Renal pelvis (tissue), 4 donors: ENCODE data around the gene CCDC27. TPM values are rescaled to one million over a fixed set of nuclear protein-coding genes. Genes with fewer than 3 reads are reported as not detected.
A peak's percentile ranks its signal among the peaks of the same experiment; 100 is the strongest.

Experiments
- DNase-seq: peaks from one replicate; pipeline ENCODE4 v3.0.0-alpha.2; 2013
- polyA plus RNA-seq, 3 donors: library from polyadenylated mRNA; unstranded; fragments of 120-200 nt; gene quantifications; one replicate each; pipeline ENCODE4 v1.2.1, GENCODE V29; 2013; ENCODE audit not compliant: insufficient read length in 3 of 3

CCDC27 gene
- polyA plus RNA-seq, 3 donors: 0.19 to 0.33 (median 0.30) TPM

DNA sequence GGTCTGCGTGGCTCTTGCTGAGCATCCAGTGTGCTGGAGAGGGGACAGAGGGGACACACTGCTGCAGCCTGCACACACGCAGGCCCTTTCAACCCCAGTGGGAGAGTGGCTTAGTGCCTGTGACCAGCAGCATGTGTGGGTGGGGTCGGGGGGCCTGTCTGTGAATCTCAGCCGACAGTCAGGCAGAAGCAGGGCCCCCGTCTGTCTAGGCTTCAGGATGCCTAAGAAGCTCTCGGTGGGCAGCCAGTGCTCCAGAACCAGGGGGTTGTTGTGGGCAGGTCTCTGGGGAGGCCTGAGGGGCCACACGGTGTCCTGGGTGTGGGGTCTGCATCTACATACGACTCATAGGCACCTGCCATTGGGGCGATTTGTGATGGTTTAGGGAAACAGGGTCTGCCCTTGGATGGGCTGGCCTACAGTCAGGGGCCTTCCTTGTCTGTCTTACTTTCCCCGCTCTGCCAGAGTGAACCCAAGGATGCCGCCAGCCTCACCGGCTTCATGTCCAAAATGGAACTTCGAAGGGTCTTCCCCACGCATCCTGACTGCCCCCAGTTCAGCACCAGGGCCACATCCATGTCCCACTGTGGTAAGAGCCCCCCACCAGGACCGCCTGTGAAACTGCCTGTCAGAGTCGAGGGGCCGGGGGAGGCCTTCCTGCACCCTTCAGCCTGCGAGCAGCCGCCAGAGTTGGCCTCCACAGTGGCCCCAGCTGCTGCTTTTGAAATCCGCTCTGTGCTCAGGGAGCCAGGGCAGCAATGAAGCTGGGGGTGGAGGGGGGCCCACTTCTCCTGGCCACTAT is 1.6 kb downstream of the CCDC27 start:
- no peak for DNase-seq

DNA sequence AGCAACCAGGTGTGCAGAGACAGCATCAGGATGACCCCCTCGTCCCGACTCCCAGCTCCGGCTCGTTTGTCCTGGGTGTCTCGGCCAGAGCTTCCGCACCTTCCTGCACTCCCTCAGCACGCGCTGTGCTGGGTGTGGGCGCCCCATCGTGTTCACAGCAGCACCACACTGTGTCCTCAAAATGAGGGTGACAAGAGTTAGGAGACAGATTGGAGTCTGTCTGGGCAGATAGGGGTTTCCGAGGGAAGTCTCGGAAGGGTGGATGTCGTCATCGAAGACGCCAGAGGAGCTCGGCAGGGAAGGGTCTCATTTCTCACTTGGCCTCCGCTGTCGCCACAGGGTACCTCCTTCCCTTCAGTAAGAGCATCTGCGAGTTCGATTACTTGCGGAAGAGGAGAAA is 4.1 kb downstream of the CCDC27 start:
- DNase-seq: no peak

DNA sequence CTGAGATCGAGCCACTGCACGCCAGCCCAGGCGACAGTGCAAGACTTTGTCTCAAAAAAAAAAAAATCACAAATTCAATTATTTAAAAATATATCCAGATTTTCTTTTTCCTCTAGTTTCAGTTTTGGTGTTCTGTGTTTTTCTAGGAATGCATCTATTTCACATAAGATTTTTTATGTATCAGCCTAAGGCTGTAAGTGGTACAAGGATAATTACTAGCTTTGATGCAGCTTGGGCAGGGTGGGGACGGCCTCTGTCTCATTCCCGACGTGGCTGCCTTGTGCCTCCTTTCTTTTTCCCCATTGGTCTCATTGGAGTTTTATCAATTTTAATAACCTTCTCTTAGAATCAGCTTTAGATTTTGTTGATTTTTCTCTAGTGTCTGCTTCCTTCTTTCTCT is 6.9 kb downstream of the CCDC27 start:
- DNase-seq: no peak

DNA sequence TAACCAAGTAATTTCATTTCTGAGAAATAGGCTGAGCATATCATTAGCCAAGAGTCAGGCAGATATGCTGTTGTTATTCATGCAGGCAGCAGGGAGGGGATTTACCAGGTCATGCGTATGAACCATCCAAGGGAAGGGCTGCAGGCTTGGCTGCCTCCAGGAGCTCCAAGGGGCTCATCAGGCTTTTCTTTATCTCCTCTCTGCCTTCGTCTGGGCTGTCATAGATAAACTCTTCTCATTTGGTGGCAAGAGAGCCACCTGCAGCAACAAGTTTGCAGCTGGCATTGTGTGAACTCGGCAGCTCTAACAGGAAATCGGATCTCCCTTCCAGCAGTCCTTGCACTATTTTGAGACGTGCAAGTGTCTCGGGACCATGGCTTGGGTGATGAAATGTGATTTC is 7.5 kb downstream of the CCDC27 start:
- no peak for DNase-seq

DNA sequence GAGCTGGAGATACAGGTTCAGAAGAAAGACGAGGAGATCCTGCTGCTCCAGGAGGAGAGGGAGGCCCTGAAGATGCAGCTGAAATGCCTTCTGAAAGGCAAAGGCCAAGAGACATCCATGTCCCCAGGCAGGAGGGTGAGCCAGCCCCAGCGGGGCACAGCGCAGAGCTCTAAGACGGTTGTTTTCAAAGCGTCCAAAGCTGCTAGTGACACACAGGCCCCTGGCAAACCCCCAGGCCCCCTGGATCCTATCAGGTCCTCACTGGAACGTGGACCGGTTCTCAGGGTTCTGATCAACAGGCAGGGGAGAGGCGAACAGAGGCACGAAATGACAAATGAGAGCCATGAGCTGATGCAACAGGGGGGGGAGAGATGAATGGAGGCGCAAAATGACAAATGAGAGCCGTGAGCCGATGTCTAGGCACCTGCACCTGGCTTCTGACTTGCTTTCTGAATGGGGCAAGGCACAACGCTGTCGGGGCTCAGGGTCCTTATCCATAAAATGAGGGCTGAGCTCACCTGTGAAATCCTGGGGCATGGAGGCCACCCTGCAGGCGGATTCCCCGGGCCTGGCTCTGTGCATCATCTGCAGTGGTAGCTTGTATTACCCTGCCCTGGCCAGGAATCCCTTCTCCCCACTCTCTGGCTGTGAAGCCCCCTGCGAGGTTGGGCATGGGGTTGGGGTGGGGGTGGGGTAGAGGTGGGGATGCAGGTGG is 9.2 kb downstream of the CCDC27 start:
- no peak for DNase-seq

DNA sequence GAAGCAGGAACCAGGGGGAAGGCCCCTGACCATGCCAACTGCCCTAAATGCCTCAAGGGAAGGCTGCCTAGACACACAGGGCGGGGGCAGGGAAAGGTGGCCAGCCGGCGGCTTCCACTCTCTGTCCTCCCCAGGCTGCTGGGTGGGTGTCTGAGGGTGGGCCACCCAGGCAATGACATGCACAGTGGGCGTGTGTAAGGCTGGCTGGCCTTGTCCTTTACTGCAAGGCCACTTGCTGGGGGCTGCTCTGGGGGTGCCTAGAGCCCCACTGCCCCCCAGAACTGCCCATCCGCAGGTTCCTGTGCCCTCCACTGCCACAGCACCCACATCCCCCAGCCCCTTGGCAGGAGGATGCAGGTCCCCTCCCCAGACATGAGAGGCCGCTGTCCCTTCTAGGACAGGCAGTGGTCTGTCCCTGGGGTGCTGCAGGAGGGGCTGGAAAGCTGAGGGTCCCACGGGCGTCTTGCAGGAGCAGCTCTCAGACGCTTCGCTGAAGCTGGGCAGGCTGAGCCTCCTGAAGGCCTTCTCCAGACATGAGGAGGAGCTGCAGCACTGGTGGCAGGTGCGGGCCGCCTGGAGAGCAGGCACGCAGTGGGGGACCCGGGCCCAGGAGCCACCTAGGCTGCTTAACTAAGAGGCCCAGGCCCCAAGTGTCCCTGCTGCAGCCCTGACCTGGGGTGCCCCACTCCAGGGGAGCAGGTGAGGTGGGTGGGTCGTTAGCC is 10.1 kb downstream of the CCDC27 start:
- DNase-seq: no peak

DNA sequence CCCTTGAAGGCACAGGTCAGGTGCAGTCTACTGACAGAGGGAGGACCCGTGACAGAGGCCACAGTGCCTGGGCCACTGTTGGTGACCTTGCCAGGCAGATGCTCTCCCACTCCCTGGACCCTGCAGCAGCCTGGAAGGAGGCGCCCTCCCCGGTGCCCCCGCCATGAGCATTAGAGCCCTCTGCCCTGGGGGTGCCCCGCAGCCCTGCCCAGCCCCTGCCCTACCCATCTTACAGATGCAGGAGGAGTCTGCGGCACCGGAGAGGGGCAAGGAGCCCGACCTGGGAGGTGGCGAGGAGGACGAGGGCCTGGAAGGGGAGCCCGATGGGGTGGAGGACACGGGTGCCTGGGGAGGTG is 10.6 kb downstream of the CCDC27 start:
- DNase-seq: no peak

DNA sequence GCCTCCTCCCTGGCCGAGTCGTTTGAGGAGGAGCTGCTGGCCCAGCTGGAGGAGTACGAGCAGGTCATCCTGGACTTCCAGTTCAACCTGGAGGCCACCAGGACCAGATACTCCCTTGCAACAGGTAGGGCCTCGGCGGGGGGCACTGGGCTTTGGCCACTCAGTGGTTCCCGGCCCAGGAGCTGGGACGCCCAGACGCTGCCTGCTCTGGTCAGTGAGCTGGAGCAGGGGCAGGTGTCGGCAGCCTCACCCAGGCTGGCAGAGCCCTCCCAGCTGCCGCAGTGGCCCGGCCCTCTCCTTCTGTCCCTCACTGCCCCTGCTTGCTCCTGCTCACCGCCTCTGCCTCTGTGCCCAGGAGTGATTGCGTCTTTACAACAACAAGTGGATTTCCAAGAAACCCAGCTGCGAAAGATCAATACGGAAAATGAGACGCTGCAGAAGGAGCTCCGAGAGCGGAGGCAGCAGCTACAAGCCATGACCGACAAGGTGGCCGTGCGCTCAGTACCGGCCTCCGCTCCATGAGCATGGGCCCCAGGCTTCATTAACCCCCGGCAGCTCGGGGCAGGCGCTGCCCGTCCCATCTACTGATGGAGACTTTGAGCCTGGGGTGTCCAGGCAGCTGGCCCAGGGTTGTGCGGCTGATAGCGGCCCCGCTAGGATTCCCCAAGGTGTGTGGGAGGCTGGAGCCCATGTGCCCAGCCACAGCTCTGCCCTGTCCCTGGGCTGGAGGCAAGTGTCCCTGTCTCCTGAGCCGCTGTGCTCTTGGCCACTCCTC is 11.3 kb downstream of the CCDC27 start:
- DNase-seq: no peak

DNA sequence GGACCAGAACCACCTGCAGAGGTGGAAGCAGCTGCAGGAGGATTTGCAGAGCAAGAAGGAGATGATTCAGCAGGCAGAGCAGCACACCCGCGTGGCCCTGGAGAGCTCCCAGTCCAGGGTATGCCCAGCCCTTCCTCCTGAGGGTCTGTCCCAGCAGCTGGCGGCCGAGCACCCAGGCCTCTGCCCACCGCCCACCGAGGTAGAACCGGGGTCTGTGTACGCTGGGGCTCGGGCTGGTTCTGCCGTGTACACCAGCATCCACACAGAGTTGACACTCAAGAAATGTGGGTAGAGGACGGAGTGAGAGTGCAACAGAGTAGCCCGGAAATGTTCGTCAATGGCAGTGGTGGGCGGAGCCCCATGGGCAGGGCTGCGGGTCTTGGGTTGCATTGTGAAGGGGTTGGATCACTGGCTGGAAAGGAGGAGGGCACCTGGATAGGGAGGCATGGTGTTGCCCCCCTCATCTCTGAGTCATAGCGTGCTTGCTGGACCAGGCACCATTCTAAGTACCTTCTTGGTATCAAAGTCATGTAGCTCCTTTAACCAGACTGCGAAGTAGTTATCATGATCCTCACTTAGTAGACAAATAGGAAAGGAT is 15.2 kb downstream of the CCDC27 start:
- no peak for DNase-seq

DNA sequence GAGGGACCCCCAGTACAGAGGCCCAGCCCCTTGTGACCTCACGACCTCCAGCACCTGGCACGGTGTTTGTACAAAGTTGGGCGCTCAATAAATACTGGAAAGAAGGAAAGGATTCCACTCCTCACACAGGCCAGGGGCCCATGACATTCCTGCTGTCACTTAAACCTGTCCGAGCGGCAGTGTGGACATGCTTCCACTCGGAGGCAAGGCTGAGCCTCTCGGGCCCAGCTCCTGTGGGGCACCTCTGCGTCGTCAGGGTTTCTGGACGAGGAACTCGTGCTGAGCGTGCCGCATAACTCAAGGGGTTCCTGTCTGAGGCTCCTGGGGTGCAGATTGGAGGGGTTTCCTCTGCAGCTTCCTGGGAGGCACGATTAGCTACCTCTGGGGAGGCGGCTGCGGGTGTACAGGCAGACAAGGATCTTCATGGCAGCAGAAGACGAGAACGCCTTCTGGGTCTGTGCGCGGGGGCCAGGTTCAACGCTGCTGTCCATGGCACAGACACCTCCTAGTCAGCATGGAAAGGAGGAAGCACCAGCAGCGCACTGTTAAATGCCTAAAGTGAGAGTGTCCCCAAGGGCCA is 16.7 kb downstream of the CCDC27 start:
- DNase-seq: no peak

DNA sequence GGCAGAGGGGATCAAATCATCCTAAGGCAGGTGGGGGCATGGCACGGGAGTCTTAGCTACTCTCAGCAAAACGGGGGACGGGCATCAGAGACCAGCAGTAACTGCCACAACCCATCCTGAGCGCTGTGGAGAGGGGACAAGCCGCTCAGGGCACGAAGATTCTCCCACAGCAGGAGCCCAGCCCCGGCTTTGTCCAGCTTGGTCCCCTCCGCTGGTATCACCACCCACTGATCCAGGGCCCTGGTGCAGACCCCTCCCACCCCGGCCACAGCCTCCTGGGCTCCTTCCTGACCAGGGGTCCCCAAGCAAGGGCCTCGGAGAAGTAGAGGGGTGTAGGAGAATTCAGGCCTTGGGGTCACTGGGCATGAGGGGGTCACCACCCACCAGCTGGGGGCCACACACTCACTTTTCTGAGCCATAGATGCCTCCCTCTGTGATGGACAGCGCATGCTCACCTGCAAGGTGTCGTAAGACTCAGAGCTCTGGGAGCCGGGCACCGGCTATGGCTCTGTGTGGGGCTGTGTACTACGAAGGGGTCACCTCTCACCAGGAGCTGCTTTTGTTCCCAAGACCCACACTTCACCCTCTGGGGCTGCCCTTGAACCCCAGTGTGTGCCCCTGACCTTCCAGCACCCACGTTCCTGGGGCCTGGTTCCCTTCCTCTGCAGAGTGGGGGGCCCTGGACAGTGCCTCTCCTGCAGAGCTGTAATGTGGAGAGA is 18.0 kb downstream of the CCDC27 start:
- no peak for DNase-seq

DNA sequence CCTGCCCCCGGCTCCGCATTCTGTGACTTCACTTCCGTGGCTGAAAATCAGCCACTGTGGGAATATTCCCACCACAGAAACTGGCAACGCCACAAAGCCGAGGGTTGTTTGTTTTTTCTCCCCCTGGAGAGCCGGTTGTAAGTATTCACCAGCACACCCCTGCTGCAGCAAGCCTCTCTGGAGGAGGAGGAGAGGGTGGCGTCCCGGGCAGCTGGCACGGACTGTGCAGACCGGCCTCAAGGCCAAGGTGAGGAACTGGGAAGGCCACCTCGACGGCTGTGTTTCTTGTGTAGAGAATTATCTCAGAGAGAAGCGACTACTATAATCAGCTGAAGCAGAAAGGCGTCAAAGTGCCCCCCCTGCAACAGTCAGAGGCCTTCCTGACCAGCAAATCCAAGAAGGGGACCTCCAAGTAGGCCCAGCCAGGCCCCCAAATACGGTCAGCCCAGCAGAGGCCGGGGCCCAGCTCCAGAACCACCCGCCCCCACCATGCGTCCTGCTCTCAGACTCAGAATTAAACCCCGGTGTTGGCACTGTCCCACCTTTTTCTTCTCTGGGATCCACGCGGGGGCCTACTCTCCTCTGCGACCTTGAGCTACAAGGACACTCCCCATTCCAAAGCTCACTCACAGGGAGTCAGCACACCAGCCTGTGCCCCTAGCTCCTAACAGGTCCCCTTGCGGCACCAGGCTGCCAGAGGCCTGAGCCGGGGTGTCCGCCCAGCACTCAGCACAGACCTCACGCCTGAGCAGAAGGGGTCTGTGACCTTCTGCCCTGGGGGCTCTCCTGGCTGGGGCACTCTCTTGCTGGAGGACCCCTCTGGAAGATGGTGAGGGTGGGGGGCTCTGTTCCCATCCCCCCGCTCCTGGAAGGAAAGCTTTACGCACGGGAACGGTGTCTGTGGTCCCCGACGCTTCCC is 19.1 kb downstream of the CCDC27 start:
- DNase-seq: no peak

DNA sequence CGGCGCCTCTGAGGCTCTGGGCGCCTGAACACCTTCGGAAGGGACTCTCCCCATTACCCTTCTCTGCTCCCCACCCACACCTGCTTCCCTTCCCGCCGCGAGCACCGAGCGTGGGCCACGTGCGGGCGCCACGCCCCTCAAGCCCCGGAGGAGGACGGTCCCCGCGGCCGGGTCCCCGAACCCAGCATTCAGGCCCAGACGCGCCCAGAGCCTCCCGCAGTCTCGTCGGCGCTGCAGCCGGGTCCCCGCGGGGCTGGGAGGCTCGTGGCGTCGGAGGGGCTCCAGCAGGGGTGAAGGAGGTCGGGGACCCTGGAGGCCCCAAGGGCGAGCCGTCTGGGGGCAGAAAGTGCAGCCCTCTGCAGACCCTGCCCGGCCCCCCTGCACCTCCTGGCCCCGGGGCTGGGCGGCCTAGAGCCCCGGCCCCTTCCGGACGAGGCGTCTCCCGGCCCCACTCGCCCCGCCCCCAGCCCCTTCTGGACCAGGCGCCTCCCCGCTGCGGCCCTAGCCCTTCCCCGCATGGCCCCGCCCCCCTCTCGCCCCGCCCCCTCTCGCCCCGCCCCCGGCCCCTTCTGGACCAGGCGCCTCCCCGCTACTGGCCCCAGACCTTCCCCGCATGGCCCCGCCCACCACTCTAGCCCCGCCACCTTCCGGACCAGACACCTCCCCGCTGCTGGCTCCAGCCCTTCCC is 19.9 kb downstream of the CCDC27 start:
- DNase-seq: peak; percentile 87

DNA sequence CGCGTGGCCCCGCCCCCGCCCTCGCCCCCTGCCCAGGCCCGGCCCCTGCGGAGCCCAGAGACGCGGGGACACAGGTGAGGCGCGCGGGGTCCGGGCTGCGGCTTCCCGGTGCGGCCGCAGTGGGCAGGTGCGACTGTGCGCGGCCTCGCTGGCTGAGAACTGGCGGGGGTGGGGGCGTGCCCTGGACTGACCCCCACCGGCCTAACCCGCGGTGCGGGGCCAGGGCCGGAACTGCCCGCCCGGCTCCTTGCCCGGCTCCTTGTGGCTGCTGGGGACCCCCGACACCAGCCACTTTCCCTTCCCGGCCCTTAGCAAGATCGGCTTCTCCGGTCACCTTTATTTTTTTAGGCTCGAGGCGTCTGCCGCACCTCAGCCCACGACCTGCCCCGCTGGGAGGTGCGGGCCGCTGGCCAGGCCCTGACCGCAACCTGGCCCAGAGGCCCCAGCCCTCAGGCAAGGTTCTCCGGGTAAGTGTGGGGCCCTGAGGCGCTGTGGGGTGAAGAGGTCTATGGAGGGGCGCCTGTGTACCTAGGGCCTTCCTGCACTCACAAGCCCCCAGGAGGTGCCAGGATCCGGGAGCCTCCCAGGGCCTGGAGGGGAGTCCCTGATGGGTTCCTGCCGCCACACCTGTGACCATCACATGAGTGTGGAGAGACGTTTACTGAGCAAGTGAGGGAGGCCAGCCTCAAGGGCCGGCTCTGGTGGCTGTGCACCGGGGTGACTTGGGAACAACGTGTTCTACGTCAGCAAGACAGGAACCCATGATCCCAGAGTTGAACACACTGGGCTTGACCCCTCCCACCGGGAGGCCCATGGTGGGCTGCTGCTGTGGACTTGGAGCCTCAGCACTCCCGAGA is 20.7 kb downstream of the CCDC27 start, which contains the start of gene SMIM1:
SMIM1 (plus strand) TSS at position 35 of the 857 bp plus-strand sequence. CDS start 2,625 bp downstream, outside the sequence.
- no peak for DNase-seq

DNA sequence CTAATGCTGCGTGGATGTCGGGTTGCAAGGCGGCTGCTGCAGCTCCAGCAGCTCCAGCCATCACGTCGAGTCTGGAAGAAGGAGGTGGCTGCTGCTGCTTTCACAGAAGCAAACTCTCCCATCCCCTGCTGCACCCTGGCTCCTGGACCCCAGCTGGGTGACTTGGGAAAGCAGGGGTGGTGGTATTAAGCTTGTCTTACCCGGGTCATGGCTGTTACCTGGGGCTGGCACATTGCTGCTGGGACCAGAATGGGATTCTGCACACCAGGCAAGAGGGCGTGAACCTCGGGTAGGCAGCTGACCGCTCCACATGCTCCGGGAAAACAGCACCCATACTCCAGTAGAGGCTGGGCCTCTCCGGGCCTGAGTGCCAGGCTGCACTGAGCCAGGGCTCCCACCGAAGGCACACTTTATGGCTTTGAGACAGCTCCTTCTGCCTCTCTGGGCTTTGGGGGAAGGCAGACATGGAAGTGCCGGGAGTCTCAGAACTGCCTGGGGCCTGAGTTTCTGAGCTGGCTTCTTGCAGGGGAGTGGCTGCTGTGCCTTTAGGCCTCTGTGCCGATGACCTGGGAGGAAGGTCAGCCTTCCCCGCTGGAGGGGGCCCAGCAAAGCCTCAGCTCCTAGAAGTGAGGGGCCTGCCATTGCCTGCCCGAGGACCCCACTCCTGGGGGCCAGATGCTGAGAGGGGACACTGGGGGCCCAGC is 21.5 kb downstream of the CCDC27 start:
- DNase-seq: no peak

DNA sequence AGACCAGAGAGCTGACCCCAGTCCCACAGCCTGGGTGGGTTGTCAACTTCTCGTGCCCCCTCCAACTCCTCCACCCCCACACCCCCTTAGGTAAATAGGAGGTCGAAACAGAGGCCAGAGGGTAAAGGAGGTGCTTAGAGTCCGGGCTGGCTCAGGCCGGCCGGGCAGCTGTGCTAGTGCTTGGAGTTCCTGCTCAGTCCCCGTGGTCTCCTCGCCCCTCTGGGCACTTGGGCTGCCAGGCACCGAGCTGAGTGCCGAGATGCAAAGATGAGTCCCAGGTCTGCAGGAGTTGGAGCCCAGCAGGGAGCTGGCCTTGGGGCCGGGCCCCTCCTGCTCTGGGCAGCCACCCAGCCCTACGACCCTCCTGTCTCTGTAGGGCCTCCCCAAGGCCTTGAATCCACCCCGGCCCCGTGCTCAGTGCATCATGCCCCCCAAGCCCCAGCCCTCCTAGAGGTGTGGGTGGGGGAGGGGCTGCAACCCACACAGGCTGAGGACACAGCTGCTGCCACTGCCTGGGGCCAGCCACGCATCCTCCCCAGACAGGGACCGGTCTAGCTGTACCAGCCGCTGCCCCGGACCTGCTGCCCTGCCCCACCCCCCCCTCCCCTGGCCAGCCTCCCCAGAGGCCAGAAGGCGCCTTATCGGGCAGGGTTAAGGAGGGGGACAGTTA is 22.2 kb downstream of the CCDC27 start:
- no peak for DNase-seq
